ENCODE results near the gene TST.

DNA sequence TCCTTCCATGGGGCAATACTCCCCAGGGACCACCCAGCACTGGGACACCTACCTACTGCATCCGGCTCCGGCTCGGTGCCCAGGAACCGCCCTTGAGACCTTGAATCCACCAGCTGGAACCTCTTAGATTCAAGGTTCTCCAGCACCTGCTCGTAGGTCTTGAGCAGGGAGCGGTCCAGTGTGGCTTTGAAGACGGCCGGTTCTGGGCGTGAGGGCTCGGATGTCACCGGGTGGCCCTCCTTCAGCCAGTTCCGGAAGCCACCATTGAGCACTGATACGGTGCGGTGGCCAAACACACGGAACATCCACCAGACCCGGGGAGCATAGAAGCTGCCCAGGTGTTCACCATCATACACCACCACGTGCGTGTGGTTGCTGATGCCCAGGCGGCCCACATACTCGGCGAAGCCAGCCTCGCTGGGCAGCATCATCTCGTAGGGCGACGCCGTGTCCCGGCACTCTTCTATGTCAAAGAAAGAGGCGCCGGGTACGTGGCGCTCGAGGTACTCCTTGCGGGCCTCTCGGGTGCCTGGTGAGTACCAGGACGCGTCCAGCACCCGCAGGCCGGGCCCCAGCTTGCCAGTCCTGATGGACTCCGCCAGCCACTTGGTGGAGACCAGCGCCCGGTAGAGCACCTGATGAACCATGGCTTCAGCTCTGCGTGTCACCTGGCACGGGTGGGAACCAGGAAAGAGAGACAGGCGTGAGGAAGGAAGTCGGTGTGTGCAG lies 997 bp downstream of the TST start:
- TF ChIP-seq, protein P1, sequence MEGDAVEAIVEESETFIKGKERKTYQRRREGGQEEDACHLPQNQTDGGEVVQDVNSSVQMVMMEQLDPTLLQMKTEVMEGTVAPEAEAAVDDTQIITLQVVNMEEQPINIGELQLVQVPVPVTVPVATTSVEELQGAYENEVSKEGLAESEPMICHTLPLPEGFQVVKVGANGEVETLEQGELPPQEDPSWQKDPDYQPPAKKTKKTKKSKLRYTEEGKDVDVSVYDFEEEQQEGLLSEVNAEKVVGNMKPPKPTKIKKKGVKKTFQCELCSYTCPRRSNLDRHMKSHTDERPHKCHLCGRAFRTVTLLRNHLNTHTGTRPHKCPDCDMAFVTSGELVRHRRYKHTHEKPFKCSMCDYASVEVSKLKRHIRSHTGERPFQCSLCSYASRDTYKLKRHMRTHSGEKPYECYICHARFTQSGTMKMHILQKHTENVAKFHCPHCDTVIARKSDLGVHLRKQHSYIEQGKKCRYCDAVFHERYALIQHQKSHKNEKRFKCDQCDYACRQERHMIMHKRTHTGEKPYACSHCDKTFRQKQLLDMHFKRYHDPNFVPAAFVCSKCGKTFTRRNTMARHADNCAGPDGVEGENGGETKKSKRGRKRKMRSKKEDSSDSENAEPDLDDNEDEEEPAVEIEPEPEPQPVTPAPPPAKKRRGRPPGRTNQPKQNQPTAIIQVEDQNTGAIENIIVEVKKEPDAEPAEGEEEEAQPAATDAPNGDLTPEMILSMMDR (conservative IDR thresholded peaks at IDR 0.05): no peak
- TF ChIP-seq EZH2 (IDR thresholded peaks at IDR 0.05; ENCODE audit: low read depth): no peak

Data from PC-9 (cell line).